ENCODE results near the gene CENPQ. TPM values are rescaled to one million over a fixed set of nuclear protein-coding genes. Genes with fewer than 3 reads are reported as not detected.
"Not testable (repeated sequence)": the region's sequence is repeated elsewhere in the genome, so short reads cannot be mapped to it uniquely, and the experiment has no call there.

The CENPQ gene
- total RNA-seq, 1 experiment from 2014 or later: 16.5 TPM

- Histone ChIP-seq H3K4me3 (ENCODE audit: insufficient read depth, low read depth, low read length) (no peak overlapping the region), H3K36me3 (replicated peaks; ENCODE audit: control insufficient read depth, insufficient read depth, low read length) (no peaks in the 10 kb centered on the region; the same call in 1 of the 2 replicates), H3K27me3 (ENCODE audit: control insufficient read depth, insufficient read depth, low read length) (no peaks in the 10 kb centered on the region)
- no peak for DNase-seq
These were observed 16.3 kb downstream of the CENPQ start for GRCh38 chr6:49479308-49479970.

DNA sequence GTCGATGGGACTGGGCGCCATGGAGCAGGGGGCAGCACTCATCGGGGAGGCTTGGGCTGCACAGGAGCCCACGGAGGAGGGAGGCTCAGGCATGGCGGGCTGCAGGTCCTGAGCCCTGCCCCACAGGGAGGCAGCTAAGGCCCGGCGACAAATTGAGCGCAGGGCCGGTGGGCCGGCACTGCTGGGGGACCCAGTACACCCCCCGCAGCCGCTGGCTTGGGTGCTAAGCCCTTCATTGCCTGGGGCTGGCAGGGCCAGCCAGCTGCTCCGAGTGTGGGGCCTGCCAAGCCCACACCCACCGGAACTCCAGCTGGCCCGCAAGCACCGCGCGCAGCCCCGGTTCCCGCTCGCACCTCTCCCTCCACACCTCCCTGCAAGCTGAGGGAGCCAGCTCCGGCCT, 18.7 kb downstream of the CENPQ start:
- H3K36me3 ChIP-seq (replicated peaks; ENCODE audit: control insufficient read depth, insufficient read depth, low read length); H3K27me3 ChIP-seq (ENCODE audit: control insufficient read depth, insufficient read depth, low read length); DNase-seq; H3K4me3 ChIP-seq (ENCODE audit: insufficient read depth, low read depth, low read length): not testable (repeated sequence)

GRCh38 chr6:49483380-49483779, 20.2 kb downstream of the CENPQ start:
- not testable (repeated sequence) for H3K36me3 ChIP-seq (replicated peaks; ENCODE audit: control insufficient read depth, insufficient read depth, low read length); H3K4me3 ChIP-seq (ENCODE audit: insufficient read depth, low read depth, low read length); DNase-seq; H3K27me3 ChIP-seq (ENCODE audit: control insufficient read depth, insufficient read depth, low read length)

- Histone ChIP-seq H3K27me3 (ENCODE audit: control insufficient read depth, insufficient read depth, low read length) (no peaks in the 10 kb centered on the region), H3K36me3 (replicated peaks; ENCODE audit: control insufficient read depth, insufficient read depth, low read length) (peaks cover 6% of the 10 kb centered on the region), H3K4me3 (ENCODE audit: insufficient read depth, low read depth, low read length) (no peak overlapping the region)
- no peak for DNase-seq
These were observed 27.5 kb downstream of the CENPQ start for GRCh38 chr6:49490633-49491032.

DNA sequence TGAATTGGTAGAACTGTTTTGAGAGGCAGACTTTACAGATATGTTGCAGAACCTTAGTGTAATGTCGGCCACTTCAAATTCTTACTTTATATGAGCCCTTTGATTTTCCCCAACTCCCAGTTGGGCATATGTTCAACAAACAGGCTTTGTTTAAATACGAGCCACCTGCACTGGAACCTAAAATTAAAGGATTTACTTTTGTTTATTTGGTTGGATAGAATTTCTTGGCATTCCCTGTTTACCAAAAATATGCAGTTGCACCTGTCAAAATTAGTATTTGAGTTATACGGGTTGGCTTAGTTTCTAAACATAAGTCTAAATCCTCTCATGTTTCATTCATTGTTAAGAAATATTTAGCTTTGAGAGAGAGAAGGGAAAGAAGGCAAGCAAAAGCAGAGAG, 34.1 kb downstream of the CENPQ start:
- DNase-seq: no peak
- Histone ChIP-seq H3K36me3 (replicated peaks; ENCODE audit: control insufficient read depth, insufficient read depth, low read length) (no peaks in the 10 kb centered on the region), H3K4me3 (ENCODE audit: insufficient read depth, low read depth, low read length) (no peak overlapping the region), H3K27me3 (ENCODE audit: control insufficient read depth, insufficient read depth, low read length) (no peaks in the 10 kb centered on the region)

DNA sequence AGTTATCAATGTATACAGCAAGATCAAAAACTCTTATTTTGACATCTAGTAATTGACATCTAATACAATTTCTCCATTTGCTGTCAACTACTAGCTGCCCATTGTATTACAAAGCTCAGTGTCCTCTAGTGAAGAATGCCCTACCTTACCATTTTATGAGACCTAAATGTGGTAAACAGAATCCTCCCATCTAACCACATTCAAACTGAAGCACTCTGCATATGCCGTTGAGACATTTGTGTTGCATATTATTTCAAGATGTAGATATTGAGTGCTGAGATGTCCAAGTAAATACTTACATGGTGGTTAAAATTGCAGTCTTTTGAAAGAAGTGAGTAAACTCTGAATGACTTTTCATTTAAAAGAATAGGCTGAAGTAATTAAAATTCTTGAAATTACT, 36.0 kb downstream of the CENPQ start:
- no peak for DNase-seq
- Histone ChIP-seq H3K36me3 (replicated peaks; ENCODE audit: control insufficient read depth, insufficient read depth, low read length) (no peaks in the 10 kb centered on the region), H3K4me3 (ENCODE audit: insufficient read depth, low read depth, low read length) (no peak overlapping the region), H3K27me3 (ENCODE audit: control insufficient read depth, insufficient read depth, low read length) (no peaks in the 10 kb centered on the region)

GRCh38 chr6:49499623-49500022, 36.5 kb downstream of the CENPQ start, which contains the start of gene GLYATL3:
GLYATL3 (plus strand) TSS chr6:49499923; CDS start chr6:49511991, 12,068 bp downstream.
- H3K4me3 ChIP-seq (ENCODE audit: insufficient read depth, low read depth, low read length): no peak within 1 kb of the TSS
- no peak for DNase-seq
- H3K36me3 ChIP-seq (replicated peaks; ENCODE audit: control insufficient read depth, insufficient read depth, low read length): no peaks in the 10 kb centered on the region
- no peaks in the 10 kb centered on the region for H3K27me3 ChIP-seq (ENCODE audit: control insufficient read depth, insufficient read depth, low read length)

GRCh38 chr6:49504666-49505065, 41.5 kb downstream of the CENPQ start:
- H3K27me3 ChIP-seq (ENCODE audit: control insufficient read depth, insufficient read depth, low read length): no peaks in the 10 kb centered on the region
- DNase-seq: no peak
- no peak overlapping the region for H3K4me3 ChIP-seq (ENCODE audit: insufficient read depth, low read depth, low read length)
- no peaks in the 10 kb centered on the region for H3K36me3 ChIP-seq (replicated peaks; ENCODE audit: control insufficient read depth, insufficient read depth, low read length)

DNA sequence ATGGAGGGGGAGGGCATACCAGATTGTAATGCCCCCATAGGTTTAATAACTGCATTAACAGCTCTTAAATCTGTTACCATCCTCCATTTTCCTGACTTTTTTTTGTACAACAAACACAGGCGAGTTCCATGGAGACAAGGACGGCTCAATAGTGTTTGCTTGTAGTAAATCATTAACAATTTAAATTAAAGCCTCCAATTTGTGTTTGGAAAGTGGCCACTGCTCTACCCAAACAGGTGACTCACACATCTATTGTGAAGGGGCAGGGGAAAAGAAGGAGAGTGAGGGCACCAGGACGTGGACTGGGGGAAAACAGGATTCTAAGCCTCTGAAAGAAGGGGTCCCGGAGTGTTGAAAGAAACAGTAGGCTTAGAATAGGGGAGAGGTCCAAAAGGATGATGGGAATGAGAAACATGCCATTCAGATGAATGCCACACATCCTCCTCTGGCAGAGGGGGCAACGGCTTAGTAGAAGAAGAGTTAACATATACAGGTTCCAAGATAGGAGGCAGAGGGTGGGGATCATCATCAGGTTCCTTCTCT, 43.5 kb downstream of the CENPQ start:
- no peak for DNase-seq
- H3K4me3 ChIP-seq (ENCODE audit: insufficient read depth, low read depth, low read length): no peak overlapping the region

DNA sequence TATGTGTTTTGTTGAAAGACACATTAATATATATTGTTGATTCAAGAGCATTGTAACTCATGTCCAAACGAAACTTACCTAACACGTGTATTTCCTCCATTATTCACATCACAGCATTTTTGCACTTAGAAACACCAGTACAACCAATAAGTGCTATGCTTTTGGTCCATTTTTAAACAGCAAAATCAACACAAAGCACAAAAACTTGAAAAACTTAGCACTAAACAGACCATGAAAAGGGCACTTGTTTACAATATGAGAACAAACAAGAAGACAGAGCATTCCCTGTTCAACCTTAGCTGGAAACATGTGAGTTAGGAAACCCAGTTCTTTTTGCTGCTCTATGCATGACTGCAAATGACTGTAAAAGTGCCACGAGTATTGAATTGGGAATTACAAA, 46.2 kb downstream of the CENPQ start:
- H3K4me3 ChIP-seq (ENCODE audit: insufficient read depth, low read depth, low read length): no peak overlapping the region
- H3K36me3 ChIP-seq (replicated peaks; ENCODE audit: control insufficient read depth, insufficient read depth, low read length): no peaks in the 10 kb centered on the region
- no peak for DNase-seq
- no peaks in the 10 kb centered on the region for H3K27me3 ChIP-seq (ENCODE audit: control insufficient read depth, insufficient read depth, low read length)

More for the DNA sequence above, 43.5 kb downstream of the CENPQ start:
- H3K27me3 ChIP-seq (ENCODE audit: control insufficient read depth, insufficient read depth, low read length): no peaks in the 10 kb centered on the region
- no peaks in the 10 kb centered on the region for H3K36me3 ChIP-seq (replicated peaks; ENCODE audit: control insufficient read depth, insufficient read depth, low read length)

GRCh38 chr6:49513153-49513989, 50.2 kb downstream of the CENPQ start:
- no peak for DNase-seq
- H3K4me3 ChIP-seq (ENCODE audit: insufficient read depth, low read depth, low read length): no peak overlapping the region
- no peaks in the 10 kb centered on the region for H3K27me3 ChIP-seq (ENCODE audit: control insufficient read depth, insufficient read depth, low read length)
- no peaks in the 10 kb centered on the region for H3K36me3 ChIP-seq (replicated peaks; ENCODE audit: control insufficient read depth, insufficient read depth, low read length)

DNA sequence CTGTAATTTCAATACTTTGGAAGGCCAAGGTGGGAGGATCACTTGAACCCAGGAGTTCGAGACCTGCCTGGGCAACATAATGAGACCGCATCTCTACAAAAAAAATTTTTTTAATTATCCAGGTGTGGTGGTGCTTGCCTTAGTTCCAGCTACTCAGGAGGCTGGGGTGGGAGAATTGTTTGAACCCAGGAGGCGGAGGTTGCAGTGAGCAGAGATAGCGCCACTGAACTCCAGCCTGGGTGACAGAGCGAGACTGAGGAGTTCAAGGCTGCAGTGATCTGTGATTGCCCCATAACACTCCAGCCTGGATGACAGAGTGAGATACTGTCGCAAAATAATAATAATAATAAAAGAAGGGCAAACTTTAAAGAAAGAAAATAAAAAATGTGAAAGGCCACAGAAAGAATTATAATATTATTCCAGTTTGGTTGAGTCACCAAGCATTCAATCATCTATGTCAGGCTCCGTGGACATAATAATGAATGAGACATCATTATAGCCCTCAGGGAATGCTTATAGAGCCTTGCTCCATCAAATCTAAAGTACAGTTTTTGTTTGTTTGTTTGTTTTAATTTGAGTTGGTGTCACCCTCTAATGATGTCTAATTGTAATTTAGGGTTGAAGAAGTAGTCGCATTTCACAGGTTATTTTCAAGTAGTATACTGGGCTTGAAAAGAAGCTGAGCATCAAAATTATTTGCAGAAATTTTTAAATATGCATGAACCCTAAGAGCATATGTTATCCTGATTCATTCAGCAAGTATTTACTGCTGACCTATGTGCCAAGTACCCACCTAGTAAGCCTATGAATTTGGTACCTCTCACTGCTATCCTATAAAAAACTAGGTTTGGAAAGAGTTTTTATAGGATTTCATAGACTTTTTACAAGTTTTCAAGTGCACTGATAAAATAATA, 51.7 kb downstream of the CENPQ start:
- Histone ChIP-seq H3K27me3 (ENCODE audit: control insufficient read depth, insufficient read depth, low read length) (no peaks in the 10 kb centered on the region), H3K36me3 (replicated peaks; ENCODE audit: control insufficient read depth, insufficient read depth, low read length) (no peaks in the 10 kb centered on the region), H3K4me3 (ENCODE audit: insufficient read depth, low read depth, low read length) (no peak overlapping the region)
- no peak for DNase-seq

DNA sequence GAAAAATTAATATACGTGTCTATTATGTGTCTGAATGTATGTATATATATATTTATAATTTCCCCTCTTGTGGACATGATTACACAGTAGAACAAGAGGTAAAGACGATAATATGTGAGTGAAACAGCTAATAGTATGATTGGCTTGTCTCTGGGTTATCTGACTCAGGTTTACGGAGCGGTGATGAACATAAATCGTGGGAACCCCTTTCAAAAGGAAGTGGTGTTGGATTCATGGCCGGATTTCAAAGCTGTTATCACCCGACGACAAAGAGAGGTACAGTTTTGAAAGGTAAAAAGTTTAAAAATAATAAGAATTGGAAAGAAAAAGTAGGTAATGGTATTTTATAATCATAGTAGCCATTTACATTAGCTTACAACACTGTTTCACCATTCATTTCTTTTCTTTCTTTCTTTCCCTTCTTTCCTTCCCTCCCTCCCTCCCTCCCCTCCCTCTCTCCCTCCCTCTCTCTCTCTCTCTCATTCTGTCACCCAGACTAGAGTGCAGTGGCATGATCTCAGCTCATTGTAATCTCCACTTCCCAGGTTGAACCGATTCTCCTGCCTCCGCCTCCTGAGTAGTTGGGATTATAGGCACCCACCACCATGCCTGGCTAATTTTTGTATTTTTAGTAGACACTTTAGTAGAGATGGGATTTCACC, 52.4 kb downstream of the CENPQ start:
- H3K4me3 ChIP-seq (ENCODE audit: insufficient read depth, low read depth, low read length): no peak overlapping the region
- no peaks in the 10 kb centered on the region for H3K27me3 ChIP-seq (ENCODE audit: control insufficient read depth, insufficient read depth, low read length)

DNA sequence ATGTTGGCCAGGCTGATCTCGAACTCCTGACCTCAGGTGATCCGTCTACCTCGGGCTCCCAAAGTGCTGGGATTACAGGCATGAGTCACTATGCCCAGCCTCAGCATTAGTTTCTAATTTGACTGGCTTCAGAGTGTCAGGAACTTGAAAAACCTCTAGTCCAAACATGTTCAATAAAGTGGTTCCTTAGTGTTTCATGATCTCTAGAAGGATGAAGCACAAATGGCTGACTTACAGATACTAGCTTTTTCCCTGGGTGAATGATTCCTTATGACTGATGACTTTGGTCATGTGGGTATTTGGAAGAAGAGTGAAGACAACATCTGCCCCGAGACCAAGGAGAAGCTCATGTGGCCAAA, 53.0 kb downstream of the CENPQ start:
- H3K4me3 ChIP-seq (ENCODE audit: insufficient read depth, low read depth, low read length): no peak overlapping the region
- H3K36me3 ChIP-seq (replicated peaks; ENCODE audit: control insufficient read depth, insufficient read depth, low read length): no peaks in the 10 kb centered on the region
- no peak for DNase-seq
- no peaks in the 10 kb centered on the region for H3K27me3 ChIP-seq (ENCODE audit: control insufficient read depth, insufficient read depth, low read length)

More for the DNA sequence above, 52.4 kb downstream of the CENPQ start:
- DNase-seq: no peak
- H3K36me3 ChIP-seq (replicated peaks; ENCODE audit: control insufficient read depth, insufficient read depth, low read length): no peaks in the 10 kb centered on the region
